Astrocyte (in vitro differentiated cells and primary cell): ENCODE data around the gene TUBA3C. TPM values are rescaled to one million over a fixed set of nuclear protein-coding genes. Genes with fewer than 3 reads are reported as not detected.

ENCODE experiments used
- DNase-seq: peaks from one replicate; pipeline ENCODE4 v3.0.0-alpha.2; 2010; ENCODE audit warnings: low read depth
- FAIRE-seq: peaks from 2 replicates; lab custom pipeline; 2011; peaks lifted over from hg19 to GRCh38; lab: Jason Lieb, UNC
- H2AFZ ChIP-seq: 2 replicates; pipeline ENCODE4 v1.6.0; 2012; ENCODE audit warnings: low read depth, low read length, inconsistent platforms
- H3K27ac ChIP-seq: 2 replicates; pipeline ENCODE4 v1.5.1; 2011; ENCODE audit warnings: low read depth, low read length, inconsistent platforms
- H3K27me3 ChIP-seq: 2 replicates; pipeline ENCODE4 v1.6.0; 2011; ENCODE audit warnings: low read length, inconsistent platforms; ENCODE audit not compliant: insufficient read depth
- H3K36me3 ChIP-seq: 2 replicates; pipeline ENCODE4 v1.5.1; 2011; ENCODE audit warnings: low read length, inconsistent platforms; ENCODE audit not compliant: insufficient read depth
- H3K4me1 ChIP-seq: 2 replicates; pipeline ENCODE4 v1.5.1; 2011; ENCODE audit warnings: low read length, inconsistent platforms; ENCODE audit not compliant: insufficient read depth
- H3K4me2 ChIP-seq: 2 replicates; pipeline ENCODE4 v1.6.0; 2012; ENCODE audit warnings: low read length, inconsistent platforms
- H3K4me3 ChIP-seq: 2 replicates; pipeline ENCODE4 v1.5.1; 2011; ENCODE audit warnings: low read depth, mild to moderate bottlenecking, low read length, inconsistent platforms; ENCODE audit not compliant: insufficient read depth
- H3K79me2 ChIP-seq: 2 replicates; pipeline ENCODE4 v1.6.0; 2012; ENCODE audit warnings: mild to moderate bottlenecking, low read length, inconsistent platforms; ENCODE audit not compliant: insufficient read depth
- H3K9ac ChIP-seq: 2 replicates; pipeline ENCODE4 v1.6.0; 2012; ENCODE audit warnings: mild to moderate bottlenecking, low read length, inconsistent platforms
- H3K9me3 ChIP-seq: 2 replicates; pipeline ENCODE4 v1.5.1; 2012; ENCODE audit warnings: low read depth, mild to moderate bottlenecking, low read length, inconsistent platforms; ENCODE audit not compliant: insufficient read depth
- H4K20me1 ChIP-seq: 2 replicates; pipeline ENCODE4 v1.6.0; 2012; ENCODE audit warnings: low read length, inconsistent platforms; ENCODE audit not compliant: insufficient read depth
- H3K27ac Mint-ChIP-seq: one replicate; pipeline ENCODE4 v1.8.0; 2021; ENCODE audit warnings: mild to moderate bottlenecking, mixed read lengths; ENCODE audit not compliant: unreplicated experiment
- H3K27me3 Mint-ChIP-seq: one replicate; pipeline ENCODE4 v1.8.0; 2021; ENCODE audit warnings: low read depth, mixed read lengths; ENCODE audit not compliant: unreplicated experiment
- H3K36me3 Mint-ChIP-seq: one replicate; pipeline ENCODE4 v1.8.0; 2021; ENCODE audit warnings: low read depth, mixed read lengths; ENCODE audit not compliant: unreplicated experiment
- H3K4me1 Mint-ChIP-seq: one replicate; pipeline ENCODE4 v1.8.0; 2021; ENCODE audit warnings: low read depth, mixed read lengths; ENCODE audit not compliant: unreplicated experiment
- H3K4me3 Mint-ChIP-seq: one replicate; pipeline ENCODE4 v1.8.0; 2021; ENCODE audit warnings: mild to moderate bottlenecking, moderate library complexity, mixed read lengths; ENCODE audit not compliant: unreplicated experiment
- H3K9me3 Mint-ChIP-seq: one replicate; pipeline ENCODE4 v1.8.0; 2021; ENCODE audit warnings: mild to moderate bottlenecking, mixed read lengths; ENCODE audit not compliant: unreplicated experiment
- EZH2 ChIP-seq: IDR thresholded peaks from 2 replicates; pipeline ENCODE4 v1.6.1; 2012; ENCODE audit warnings: mild to moderate bottlenecking, low read length, inconsistent platforms; ENCODE audit not compliant: insufficient read depth
- total RNA-seq: library from RNA; stranded (reverse); gene quantifications from 2 replicates; pipeline ENCODE4 v1.2.1, GENCODE V29; 2021
- TF ChIP-seq, protein P1 (sequence below): IDR thresholded peaks from 2 replicates; pipeline ENCODE4 v1.5.1; 2011; ENCODE audit warnings: low read depth, mild to moderate bottlenecking, inconsistent platforms, low read length, moderate library complexity; ENCODE audit not compliant: insufficient read depth

TUBA3C gene
- total RNA-seq, 1 donor from 2014 or later, result not detected

DNA sequence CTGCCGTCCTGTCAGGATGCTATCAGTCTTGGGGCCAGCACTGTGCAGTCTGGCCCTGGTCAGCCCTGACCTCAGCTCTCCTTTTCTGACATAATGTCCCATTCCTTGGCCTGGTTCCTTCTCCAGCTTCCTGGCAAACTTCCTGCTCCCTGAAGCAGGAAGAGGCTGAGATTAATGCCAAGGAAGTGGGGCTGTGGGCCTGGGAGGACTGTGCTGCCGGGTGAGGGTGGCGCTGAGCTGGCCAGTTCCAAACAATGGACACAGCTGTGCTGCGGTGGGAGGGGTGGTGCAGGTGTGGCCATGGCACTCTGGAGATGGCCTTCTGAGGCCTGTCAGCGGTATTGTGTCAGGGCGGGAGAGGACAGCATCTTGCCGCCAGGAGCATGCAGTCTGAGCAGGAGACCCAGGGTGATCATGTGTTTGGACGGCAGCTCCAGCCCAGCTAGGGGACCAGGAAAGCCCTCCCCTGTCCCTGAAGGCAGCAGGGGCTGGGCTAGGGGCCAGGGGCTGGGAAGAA lies 30.9 kb downstream of the TUBA3C start:
- Mint-ChIP-seq H3K4me3 (no peak overlapping the region), H3K36me3 (peaks cover 1% of the 10 kb centered on the region), H3K4me1 (no peaks in the 10 kb centered on the region), H3K9me3 (peaks cover 17% of the 10 kb centered on the region), H3K27ac (no peak overlapping the region), H3K27me3 (no peaks in the 10 kb centered on the region)
- no peaks in the 10 kb centered on the region for H3K36me3 ChIP-seq
- H3K9ac ChIP-seq, result no peak overlapping the region
- no peak overlapping the region for H3K27ac ChIP-seq
- no peaks in the 10 kb centered on the region for H3K4me1 ChIP-seq
- H3K27me3 ChIP-seq, result no peaks in the 10 kb centered on the region
- no peak overlapping the region for H3K4me2 ChIP-seq
- H3K79me2 ChIP-seq, result no peaks in the 10 kb centered on the region
- H4K20me1 ChIP-seq, result no peaks in the 10 kb centered on the region
- TF ChIP-seq EZH2, result no peak
- TF ChIP-seq, protein P1, sequence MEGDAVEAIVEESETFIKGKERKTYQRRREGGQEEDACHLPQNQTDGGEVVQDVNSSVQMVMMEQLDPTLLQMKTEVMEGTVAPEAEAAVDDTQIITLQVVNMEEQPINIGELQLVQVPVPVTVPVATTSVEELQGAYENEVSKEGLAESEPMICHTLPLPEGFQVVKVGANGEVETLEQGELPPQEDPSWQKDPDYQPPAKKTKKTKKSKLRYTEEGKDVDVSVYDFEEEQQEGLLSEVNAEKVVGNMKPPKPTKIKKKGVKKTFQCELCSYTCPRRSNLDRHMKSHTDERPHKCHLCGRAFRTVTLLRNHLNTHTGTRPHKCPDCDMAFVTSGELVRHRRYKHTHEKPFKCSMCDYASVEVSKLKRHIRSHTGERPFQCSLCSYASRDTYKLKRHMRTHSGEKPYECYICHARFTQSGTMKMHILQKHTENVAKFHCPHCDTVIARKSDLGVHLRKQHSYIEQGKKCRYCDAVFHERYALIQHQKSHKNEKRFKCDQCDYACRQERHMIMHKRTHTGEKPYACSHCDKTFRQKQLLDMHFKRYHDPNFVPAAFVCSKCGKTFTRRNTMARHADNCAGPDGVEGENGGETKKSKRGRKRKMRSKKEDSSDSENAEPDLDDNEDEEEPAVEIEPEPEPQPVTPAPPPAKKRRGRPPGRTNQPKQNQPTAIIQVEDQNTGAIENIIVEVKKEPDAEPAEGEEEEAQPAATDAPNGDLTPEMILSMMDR, result no peak
- H3K4me3 ChIP-seq, result no peak overlapping the region
- no peak for FAIRE-seq
- H2AFZ ChIP-seq, result no peak overlapping the region
- no peak for DNase-seq
- peaks cover 38% of the 10 kb centered on the region for H3K9me3 ChIP-seq

DNA sequence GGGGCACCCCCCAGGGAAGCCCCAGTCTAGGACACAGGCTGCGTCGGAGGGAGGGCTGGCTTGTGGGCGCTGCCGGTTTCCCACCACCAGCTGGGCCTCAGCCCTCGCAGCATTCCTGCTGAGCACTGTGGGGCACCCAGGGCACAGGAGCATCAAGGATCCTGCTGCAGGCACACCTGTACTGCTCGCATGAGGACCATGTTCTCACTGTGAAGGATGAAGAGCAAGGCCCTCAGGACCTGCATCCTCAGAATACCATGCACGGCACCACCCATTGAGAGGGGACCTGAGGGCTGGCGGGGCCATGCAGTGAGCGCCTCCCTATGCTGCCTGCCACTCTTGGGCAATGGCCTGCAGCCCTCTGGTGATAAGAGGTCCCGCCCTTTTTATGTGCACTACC lies 31.4 kb downstream of the TUBA3C start:
- no peaks in the 10 kb centered on the region for H3K27me3 ChIP-seq
- Mint-ChIP-seq H3K27ac (no peak overlapping the region), H3K4me3 (no peak overlapping the region), H3K4me1 (no peaks in the 10 kb centered on the region), H3K9me3 (peaks cover 17% of the 10 kb centered on the region), H3K36me3 (peaks cover 1% of the 10 kb centered on the region), H3K27me3 (no peaks in the 10 kb centered on the region)
- H2AFZ ChIP-seq, result no peak overlapping the region
- FAIRE-seq, result no peak
- no peaks in the 10 kb centered on the region for H4K20me1 ChIP-seq
- DNase-seq, result no peak
- no peak overlapping the region for H3K4me3 ChIP-seq
- H3K36me3 ChIP-seq, result no peaks in the 10 kb centered on the region
- H3K27ac ChIP-seq, result no peak overlapping the region
- TF ChIP-seq EZH2, result no peak
- TF ChIP-seq, protein P1, result no peak
- H3K9me3 ChIP-seq, result peaks cover 34% of the 10 kb centered on the region
- no peak overlapping the region for H3K4me2 ChIP-seq
- H3K9ac ChIP-seq, result no peak overlapping the region
- H3K4me1 ChIP-seq, result no peaks in the 10 kb centered on the region
- no peaks in the 10 kb centered on the region for H3K79me2 ChIP-seq

DNA sequence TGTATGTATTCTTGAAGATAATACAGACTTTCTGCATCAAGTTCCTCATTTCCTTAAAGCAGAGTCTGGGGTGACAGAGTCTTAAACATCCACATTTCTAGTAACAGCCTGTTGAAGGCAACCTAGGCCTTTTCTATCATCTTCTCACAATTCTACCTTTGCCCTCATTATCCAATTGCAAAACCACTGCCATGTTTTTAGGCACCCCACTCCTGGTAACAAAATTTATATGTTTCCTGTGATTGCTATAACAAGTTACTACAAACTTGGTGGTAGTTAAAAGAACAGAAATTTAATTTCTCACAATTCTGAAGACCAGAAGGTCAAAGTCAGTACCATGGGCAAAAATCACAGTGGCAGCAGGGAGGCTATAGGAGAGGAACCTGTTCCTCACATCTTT lies 33.1 kb downstream of the TUBA3C start:
- FAIRE-seq (no peak), DNase-seq (no peak)
- Histone ChIP-seq H3K27me3 (no peaks in the 10 kb centered on the region), H3K4me1 (no peaks in the 10 kb centered on the region), H3K9me3 (peaks cover 21% of the 10 kb centered on the region), H2AFZ (no peak overlapping the region), H3K79me2 (no peaks in the 10 kb centered on the region), H3K4me2 (no peak overlapping the region), H3K36me3 (no peaks in the 10 kb centered on the region), H3K4me3 (no peak overlapping the region), H3K27ac (no peak overlapping the region), H4K20me1 (no peaks in the 10 kb centered on the region), H3K9ac (no peak overlapping the region)
- Mint-ChIP-seq H3K36me3 (no peaks in the 10 kb centered on the region), H3K4me1 (no peaks in the 10 kb centered on the region), H3K4me3 (no peak overlapping the region), H3K9me3 (peaks cover 17% of the 10 kb centered on the region), H3K27ac (no peak overlapping the region), H3K27me3 (no peaks in the 10 kb centered on the region)
- TF ChIP-seq, protein P1, result no peak
- TF ChIP-seq EZH2, result no peak
